Right lobe of liver (tissue), 6 donors: ENCODE results near the gene ATP1B3. TPM values are rescaled to one million over a fixed set of nuclear protein-coding genes. Genes with fewer than 3 reads are reported as not detected.

ENCODE experiments used
- ATAC-seq, 4 donors: fragments of 200-7000 bp; cut with Tn5 transposase; one replicate each; pipeline ENCODE4 v1.9.1; 2020; ENCODE audit warnings: mild to moderate bottlenecking in 4 of 4, moderate library complexity in 4 of 4
- DNase-seq, 3 donors: peaks; one replicate each; pipeline ENCODE4 v3.0.0-alpha.2; 2020
- H3K27ac ChIP-seq, 3 donors: fragments of 200-600 bp; one replicate each; pipeline ENCODE4 v1.8.0; 2022
- H3K27me3 ChIP-seq, 2 donors: fragments of 200-600 bp; one replicate each; pipeline ENCODE4 v1.8.0; 2022
- H3K36me3 ChIP-seq, 4 donors: fragments of 200-600 bp; sonication (generic) in 1 of 4; one replicate each; pipeline versions ENCODE4 v1.5.1 to v1.8.0; 2017 to 2022; ENCODE audit warnings: control low read depth in 1 of 4
- H3K4me1 ChIP-seq, 4 donors: fragments of 200-600 bp; sonication (generic) in 1 of 4; one replicate each; pipeline versions ENCODE4 v1.5.1 to v1.8.0; 2017 to 2022; ENCODE audit warnings: control low read depth in 1 of 4
- H3K4me3 ChIP-seq, 3 donors: fragments of 200-600 bp; one replicate each; pipeline ENCODE4 v1.8.0; 2022
- H3K9me3 ChIP-seq, 4 donors: fragments of 200-600 bp; sonication (generic) in 1 of 4; one replicate each; pipeline versions ENCODE4 v1.5.1 to v1.8.0; 2017 to 2022; ENCODE audit warnings: control low read depth in 1 of 4
- POLR2A ChIP-seq: fragments of 450-650 bp; IDR thresholded peaks from one replicate; pipeline ENCODE4 v1.6.1; 2017; ENCODE audit warnings: antibody characterized with exemption, mild to moderate bottlenecking
- WGBS: methylation state at CpG from one replicate; pipeline ENCODE4 v1.1.6; 2018; ENCODE audit warnings: low coverage, low lambda C conversion rate; ENCODE audit not compliant: insufficient coverage; ENCODE audit errors: missing lambda C conversion rate; 5-methylcytosine and 5-hydroxymethylcytosine counted together
- intact Hi-C, 2 donors: fragments of 100-400 bp; cut with DNase I; formaldehyde crosslinking; loops; one replicate each; pipeline versions ENCODE4 v1.11.2 to v1.14.1; 2022
- total RNA-seq, 6 experiments: library from RNA; depleted of rRNA in 2 of 6; stranded (reverse); fragments of >200 nt in 2 of 6; fragmentation: NEBNext Ultra II Directional in 3 of 6; extraction: Animal tissue kit (Norgen Biotek cat#: 25700) in 3 of 6; gene quantifications; one replicate each; pipeline versions ENCODE4 v1.1.0 to v1.2.4, GENCODE V29; 2016 to 2023
- TF ChIP-seq, protein P1 (sequence below), 4 donors: fragments of 200-600 bp in 3 of 4; fragments of 450-650 bp in 1 of 4; IDR thresholded peaks; one replicate each; pipeline versions ENCODE4 v1.5.1 to v1.8.0; 2016 to 2022; ENCODE audit warnings: antibody characterized with exemption in 4 of 4, mild to moderate bottlenecking in 2 of 4
- donor health status: DM: no; HTN: yes; CAD: no.
- donor health status: DM: no; HTN: no; CAD: no.
- donor health status: DM: no; HTN: no; CAD: no.
- donor health status: DM: no; HTN: yes; CAD: no.
- donor health status: DM: no; HTN: yes; CAD: no.

ATP1B3 gene
- total RNA-seq, 6 experiments from 2014 or later: 6.6 to 19.4 (median 9.3) TPM

DNA sequence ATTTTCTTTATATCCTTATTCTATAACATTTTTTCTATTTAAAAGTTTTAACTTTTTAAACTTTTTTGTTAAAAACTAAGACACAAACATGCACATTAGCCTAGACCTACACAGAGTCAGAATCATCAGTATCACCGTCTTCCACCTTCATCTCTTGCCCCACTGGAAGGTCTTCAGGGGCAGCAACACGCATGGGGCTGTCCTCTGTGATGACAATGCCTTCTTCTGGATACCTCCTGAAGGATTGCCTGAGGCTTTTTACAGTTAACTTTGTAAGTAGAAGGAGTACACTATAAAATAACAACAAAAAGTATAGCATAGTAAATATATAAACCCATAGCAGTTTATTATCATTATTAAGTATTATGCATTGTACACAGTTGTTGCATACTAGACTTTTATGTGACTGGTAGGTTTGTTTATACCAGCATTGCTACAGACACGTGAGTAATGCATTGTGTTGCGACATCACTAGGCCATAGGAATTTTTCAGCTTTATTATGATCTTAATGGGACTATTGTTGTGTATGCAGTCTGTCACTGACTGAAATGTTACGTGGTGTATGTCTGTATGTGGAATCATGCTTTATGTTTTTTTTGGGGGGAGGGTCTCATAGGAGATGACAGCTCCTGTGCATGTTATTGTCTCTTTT is 18.2 kb downstream of the ATP1B3 start:
- no peaks in the 10 kb centered on the region for H3K27me3 ChIP-seq
- ATAC-seq (no peak), DNase-seq (no peak)
- H3K4me3 ChIP-seq: no peak overlapping the region
- 67% methylated on average over 5 of the region's 5 CpGs for WGBS
- no peaks in the 10 kb centered on the region for H3K9me3 ChIP-seq
- no peak overlapping the region for H3K27ac ChIP-seq
- H3K36me3 ChIP-seq: no peaks in the 10 kb centered on the region
- intact Hi-C loops: no loop called here
- no peak for TF ChIP-seq POLR2A
- TF ChIP-seq, protein P1, sequence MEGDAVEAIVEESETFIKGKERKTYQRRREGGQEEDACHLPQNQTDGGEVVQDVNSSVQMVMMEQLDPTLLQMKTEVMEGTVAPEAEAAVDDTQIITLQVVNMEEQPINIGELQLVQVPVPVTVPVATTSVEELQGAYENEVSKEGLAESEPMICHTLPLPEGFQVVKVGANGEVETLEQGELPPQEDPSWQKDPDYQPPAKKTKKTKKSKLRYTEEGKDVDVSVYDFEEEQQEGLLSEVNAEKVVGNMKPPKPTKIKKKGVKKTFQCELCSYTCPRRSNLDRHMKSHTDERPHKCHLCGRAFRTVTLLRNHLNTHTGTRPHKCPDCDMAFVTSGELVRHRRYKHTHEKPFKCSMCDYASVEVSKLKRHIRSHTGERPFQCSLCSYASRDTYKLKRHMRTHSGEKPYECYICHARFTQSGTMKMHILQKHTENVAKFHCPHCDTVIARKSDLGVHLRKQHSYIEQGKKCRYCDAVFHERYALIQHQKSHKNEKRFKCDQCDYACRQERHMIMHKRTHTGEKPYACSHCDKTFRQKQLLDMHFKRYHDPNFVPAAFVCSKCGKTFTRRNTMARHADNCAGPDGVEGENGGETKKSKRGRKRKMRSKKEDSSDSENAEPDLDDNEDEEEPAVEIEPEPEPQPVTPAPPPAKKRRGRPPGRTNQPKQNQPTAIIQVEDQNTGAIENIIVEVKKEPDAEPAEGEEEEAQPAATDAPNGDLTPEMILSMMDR (IDR thresholded peaks at IDR 0.05): no peak
- H3K4me1 ChIP-seq: no peaks in the 10 kb centered on the region

DNA sequence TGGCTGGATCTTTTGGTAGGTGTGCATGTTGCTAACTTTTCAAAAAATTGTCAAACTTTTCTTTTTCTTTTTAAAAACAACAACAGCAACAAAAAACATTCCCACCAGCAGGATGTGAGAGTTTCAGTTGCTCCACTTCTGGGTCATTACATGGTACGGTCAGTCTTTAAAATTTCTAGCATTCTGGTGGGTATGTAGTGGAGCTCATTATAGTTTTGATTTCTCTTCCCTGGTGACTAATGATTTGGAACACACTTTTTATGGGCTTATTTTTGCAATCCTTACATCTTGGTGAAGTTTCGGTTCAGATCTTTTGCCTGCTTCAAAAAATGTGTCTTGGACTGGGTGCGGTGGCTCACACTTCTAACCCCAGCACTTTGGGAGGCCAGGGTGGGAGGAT is 19.3 kb downstream of the ATP1B3 start:
- ATAC-seq: no peak
- no peak for TF ChIP-seq POLR2A
- TF ChIP-seq, protein P1 (IDR thresholded peaks at IDR 0.05): no peak
- Histone ChIP-seq H3K9me3 (no peaks in the 10 kb centered on the region), H3K36me3 (no peaks in the 10 kb centered on the region), H3K4me3 (no peak overlapping the region), H3K4me1 (no peaks in the 10 kb centered on the region), H3K27ac (no peak overlapping the region), H3K27me3 (no peaks in the 10 kb centered on the region)
- WGBS: 95% methylated on average over 3 of the region's 3 CpGs
- intact Hi-C loops: no loop called here
- DNase-seq: no peak

DNA sequence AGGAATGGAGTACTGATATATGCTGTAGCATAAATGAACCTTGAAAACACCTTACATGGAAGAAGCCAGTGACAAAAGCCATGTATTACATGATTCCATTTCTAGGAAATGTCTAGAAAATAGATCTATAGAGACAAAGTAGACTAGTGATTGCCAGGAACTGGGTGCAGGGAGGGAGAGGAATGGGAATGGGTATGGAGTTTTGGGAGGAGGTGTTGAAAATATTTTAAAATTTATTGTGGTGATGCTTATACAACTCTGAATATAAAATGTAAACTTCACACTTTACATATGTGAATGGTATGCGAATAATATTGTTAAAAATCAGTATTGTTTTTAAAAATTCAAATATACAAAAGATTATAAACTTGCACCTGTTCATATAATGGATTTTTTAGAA is 22.5 kb downstream of the ATP1B3 start:
- no peak overlapping the region for H3K27ac ChIP-seq
- no peak for DNase-seq
- H3K36me3 ChIP-seq: no peaks in the 10 kb centered on the region
- H3K4me1 ChIP-seq: no peaks in the 10 kb centered on the region
- TF ChIP-seq POLR2A: no peak
- TF ChIP-seq, protein P1 (IDR thresholded peaks at IDR 0.05): no peak
- H3K4me3 ChIP-seq: no peak overlapping the region
- ATAC-seq: no peak
- no peaks in the 10 kb centered on the region for H3K27me3 ChIP-seq
- intact Hi-C loops: no loop called here
- 94% methylated on average over 1 of the region's 1 CpG for WGBS
- H3K9me3 ChIP-seq: no peaks in the 10 kb centered on the region

DNA sequence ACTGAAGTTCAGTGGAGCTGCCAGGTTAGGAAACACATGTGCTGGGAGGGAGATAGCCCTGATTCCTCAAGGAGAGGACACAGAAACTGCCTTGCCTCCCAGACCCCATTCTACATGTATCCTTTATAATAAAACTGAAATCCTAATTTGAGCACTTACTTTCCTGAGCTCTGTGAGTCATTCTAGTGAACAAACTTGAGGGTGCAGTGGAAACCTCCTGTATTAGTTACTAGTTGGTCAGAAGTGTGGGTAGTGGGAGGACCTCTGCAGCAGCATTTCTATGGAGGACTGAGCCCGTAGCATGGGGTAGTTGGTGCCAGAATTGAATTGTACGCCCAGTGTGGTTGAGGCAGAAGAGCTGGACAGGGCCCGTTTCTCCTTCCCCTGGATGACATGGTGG is 23.9 kb downstream of the ATP1B3 start:
- TF ChIP-seq, protein P1 (IDR thresholded peaks at IDR 0.05): no peak
- Histone ChIP-seq H3K9me3 (no peaks in the 10 kb centered on the region), H3K4me3 (no peak overlapping the region), H3K27ac (no peak overlapping the region), H3K27me3 (no peaks in the 10 kb centered on the region), H3K36me3 (no peaks in the 10 kb centered on the region), H3K4me1 (no peaks in the 10 kb centered on the region)
- 100% methylated on average over 3 of the region's 3 CpGs for whole genome bisulfite sequencing
- no peak for ATAC-seq
- intact Hi-C loops: no loop called here
- no peak for DNase-seq

DNA sequence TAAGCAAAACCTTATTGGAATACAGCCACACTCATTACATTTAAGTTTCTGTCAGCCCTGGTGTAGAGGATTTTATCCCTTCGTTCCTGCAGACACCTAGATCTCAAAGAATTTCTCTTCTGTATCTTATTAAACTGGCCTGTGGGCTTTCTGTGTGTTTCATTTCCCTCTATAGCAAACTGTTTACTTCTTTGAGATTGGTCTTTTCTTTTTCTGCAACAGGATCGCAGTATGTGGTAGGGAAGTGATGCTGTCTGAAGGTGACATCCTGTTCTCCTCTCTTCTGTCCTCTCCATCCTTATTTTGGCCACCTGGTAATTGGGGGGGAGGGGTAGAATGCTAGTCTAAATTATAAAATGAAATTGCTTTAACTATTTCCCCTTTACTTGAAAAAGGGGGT is 25.5 kb downstream of the ATP1B3 start:
- intact Hi-C loops: no loop called here
- Histone ChIP-seq H3K27me3 (no peaks in the 10 kb centered on the region), H3K27ac (no peak overlapping the region), H3K4me3 (no peak overlapping the region), H3K36me3 (no peaks in the 10 kb centered on the region), H3K4me1 (no peaks in the 10 kb centered on the region), H3K9me3 (no peaks in the 10 kb centered on the region)
- ATAC-seq: no peak
- TF ChIP-seq, protein P1 (IDR thresholded peaks at IDR 0.05): no peak
- no peak for TF ChIP-seq POLR2A
- WGBS: 52% methylated on average over 2 of the region's 2 CpGs
- no peak for DNase-seq
